Measurements from ENCODE around the gene MBD2.
A peak's percentile ranks its signal among the peaks of the same experiment; 100 is the strongest.
"Not testable (repeated sequence)": the region's sequence is repeated elsewhere in the genome, so short reads cannot be mapped to it uniquely, and the experiment has no call there.

The MBD2 gene

GRCh38 chr18:54123720-54124440 is 100.6 kb downstream of the MBD2 start:
- H3K27me3 Mint-ChIP-seq, H3K9me3 Mint-ChIP-seq: not testable (repeated sequence)

GRCh38 chr18:54119524-54120019 is 104.9 kb downstream of the MBD2 start:
- DNase-seq (peak; percentile 32 to 41), ATAC-seq (peak; percentile 87)
- Mint-ChIP-seq H3K27ac (peak overlapping the region; percentile 69 to 83), H3K9me3 (no peaks in the 10 kb centered on the region), H3K4me3 (peak overlapping the region; percentile 50 to 68), H3K4me1 (no peaks in the 10 kb centered on the region), H3K27me3 (no peaks in the 10 kb centered on the region)

More at GRCh38 chr18:54123720-54124440, 100.6 kb downstream of the MBD2 start:
- H3K4me3 Mint-ChIP-seq, DNase-seq, H3K27ac Mint-ChIP-seq, H3K4me1 Mint-ChIP-seq, ATAC-seq: not testable (repeated sequence)

GRCh38 chr18:54117853-54118773 is 106.4 kb downstream of the MBD2 start:
- H3K4me1 Mint-ChIP-seq = no peaks in the 10 kb centered on the region
- no peak overlapping the region for H3K4me3 Mint-ChIP-seq
- no peak overlapping the region for H3K27ac Mint-ChIP-seq
- H3K27me3 Mint-ChIP-seq = peaks cover 3% of the 10 kb centered on the region
- H3K9me3 Mint-ChIP-seq = no peaks in the 10 kb centered on the region
- DNase-seq = no peak
- ATAC-seq = no peak

GRCh38 chr18:54116541-54117257 is 107.8 kb downstream of the MBD2 start:
- ATAC-seq (no peak), DNase-seq (no peak)
- Mint-ChIP-seq H3K9me3 (no peaks in the 10 kb centered on the region), H3K4me1 (no peaks in the 10 kb centered on the region), H3K27me3 (peaks cover 15% of the 10 kb centered on the region), H3K4me3 (no peak overlapping the region), H3K27ac (no peak overlapping the region)

GRCh38 chr18:54112356-54112755 is 112.1 kb downstream of the MBD2 start:
- no peak for DNase-seq
- Mint-ChIP-seq H3K27ac (no peak overlapping the region), H3K27me3 (peaks cover 21% of the 10 kb centered on the region), H3K4me3 (no peak overlapping the region), H3K4me1 (no peaks in the 10 kb centered on the region), H3K9me3 (no peaks in the 10 kb centered on the region)
- ATAC-seq = no peak

GRCh38 chr18:54109131-54109683 is 115.3 kb downstream of the MBD2 start:
- ATAC-seq = no peak
- H3K4me3 Mint-ChIP-seq = no peak overlapping the region

GRCh38 chr18:54102123-54102522 is 122.3 kb downstream of the MBD2 start:
- Mint-ChIP-seq H3K4me1 (no peaks in the 10 kb centered on the region), H3K27me3 (peaks cover 11% of the 10 kb centered on the region), H3K4me3 (no peak overlapping the region), H3K9me3 (peaks cover 4 to 16% of the 10 kb centered on the region in 2 donors), H3K27ac (no peak overlapping the region)
- ATAC-seq (no peak), DNase-seq (no peak)

More at GRCh38 chr18:54109131-54109683, 115.3 kb downstream of the MBD2 start:
- no peak for DNase-seq
- peaks cover 21% of the 10 kb centered on the region for H3K27me3 Mint-ChIP-seq
- H3K9me3 Mint-ChIP-seq = no peaks in the 10 kb centered on the region
- H3K27ac Mint-ChIP-seq = no peak overlapping the region
- no peaks in the 10 kb centered on the region for H3K4me1 Mint-ChIP-seq
